ENCODE measurements around the gene NDUFA9.

The NDUFA9 gene

DNA sequence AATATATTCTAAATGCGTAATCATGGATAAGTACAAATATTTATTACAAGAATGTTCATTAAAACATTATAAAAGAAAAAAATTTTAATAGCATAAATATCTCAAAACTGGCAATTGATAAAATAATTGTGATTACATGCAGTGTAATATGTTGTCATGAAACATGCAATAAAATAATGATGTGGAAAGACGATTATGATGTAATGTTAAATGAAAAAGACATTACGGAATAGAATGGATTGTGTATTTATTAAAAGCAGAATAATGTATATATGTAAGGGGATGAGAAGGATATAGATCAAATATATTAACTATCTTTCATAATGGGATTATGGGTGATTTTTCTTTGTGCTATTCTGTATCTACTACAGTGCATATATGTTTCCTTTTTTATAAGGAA is 32.8 kb downstream of the NDUFA9 start:
- TF ChIP-seq, protein P1, sequence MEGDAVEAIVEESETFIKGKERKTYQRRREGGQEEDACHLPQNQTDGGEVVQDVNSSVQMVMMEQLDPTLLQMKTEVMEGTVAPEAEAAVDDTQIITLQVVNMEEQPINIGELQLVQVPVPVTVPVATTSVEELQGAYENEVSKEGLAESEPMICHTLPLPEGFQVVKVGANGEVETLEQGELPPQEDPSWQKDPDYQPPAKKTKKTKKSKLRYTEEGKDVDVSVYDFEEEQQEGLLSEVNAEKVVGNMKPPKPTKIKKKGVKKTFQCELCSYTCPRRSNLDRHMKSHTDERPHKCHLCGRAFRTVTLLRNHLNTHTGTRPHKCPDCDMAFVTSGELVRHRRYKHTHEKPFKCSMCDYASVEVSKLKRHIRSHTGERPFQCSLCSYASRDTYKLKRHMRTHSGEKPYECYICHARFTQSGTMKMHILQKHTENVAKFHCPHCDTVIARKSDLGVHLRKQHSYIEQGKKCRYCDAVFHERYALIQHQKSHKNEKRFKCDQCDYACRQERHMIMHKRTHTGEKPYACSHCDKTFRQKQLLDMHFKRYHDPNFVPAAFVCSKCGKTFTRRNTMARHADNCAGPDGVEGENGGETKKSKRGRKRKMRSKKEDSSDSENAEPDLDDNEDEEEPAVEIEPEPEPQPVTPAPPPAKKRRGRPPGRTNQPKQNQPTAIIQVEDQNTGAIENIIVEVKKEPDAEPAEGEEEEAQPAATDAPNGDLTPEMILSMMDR (IDR thresholded peaks at IDR 0.05; ENCODE audit: borderline replicate concordance, insufficient read depth, low read depth, low read length), result no peak
- H3K4me3 ChIP-seq (ENCODE audit: low read depth, low read length), result no peak overlapping the region

DNA sequence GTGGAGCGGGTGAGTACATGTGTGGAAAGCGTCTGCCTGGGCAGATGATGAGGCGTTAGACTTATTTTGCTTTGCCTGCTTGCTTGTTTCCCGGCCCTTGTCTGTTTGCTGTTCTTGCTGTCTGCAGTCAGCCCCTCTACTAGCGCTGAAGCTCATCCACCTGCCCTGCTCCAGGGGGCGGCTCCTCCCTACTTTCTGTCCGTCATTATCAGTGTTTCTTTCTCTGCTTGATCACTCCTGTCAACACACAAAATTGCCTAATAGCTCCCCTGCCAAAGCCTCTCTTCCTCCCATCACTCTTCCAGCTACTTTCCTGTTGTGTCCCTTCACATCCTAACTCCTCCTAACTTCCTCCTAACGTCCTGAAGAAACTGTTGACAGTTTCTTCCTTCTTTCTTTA is 36.4 kb downstream of the NDUFA9 start:
- no peak overlapping the region for H3K4me3 ChIP-seq (ENCODE audit: low read depth, low read length)
- TF ChIP-seq, protein P1 (IDR thresholded peaks at IDR 0.05; ENCODE audit: borderline replicate concordance, insufficient read depth, low read depth, low read length), result no peak

DNA sequence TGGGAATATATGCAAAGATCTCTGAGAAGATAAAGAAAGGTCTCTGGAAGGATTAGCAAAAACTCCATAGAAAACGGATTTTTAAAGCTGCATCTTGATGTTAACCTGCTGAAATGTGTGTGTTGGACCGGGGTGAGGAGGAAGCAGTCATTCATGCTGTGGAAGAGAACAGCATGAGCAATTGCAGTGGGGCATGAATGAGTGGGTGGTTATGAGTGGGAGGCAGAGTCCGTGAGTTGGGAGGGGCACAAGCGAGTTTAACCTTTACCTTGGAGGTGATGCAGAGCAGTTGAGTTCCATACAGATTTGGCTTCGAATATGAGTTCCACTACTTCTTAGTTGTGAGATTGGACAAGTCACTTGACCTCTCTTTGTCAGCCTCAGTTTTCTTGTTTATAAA is 41.8 kb downstream of the NDUFA9 start:
- TF ChIP-seq, protein P1 (IDR thresholded peaks at IDR 0.05; ENCODE audit: borderline replicate concordance, insufficient read depth, low read depth, low read length), result no peak
- H3K4me3 ChIP-seq (ENCODE audit: low read depth, low read length), result no peak overlapping the region

All from GM12875 (cell line).